IMR-90 (cell line): Measurements from ENCODE around the gene MYD88. TPM values are rescaled to one million over a fixed set of nuclear protein-coding genes. Genes with fewer than 3 reads are reported as not detected.

ENCODE experiments used
- ATAC-seq: fragments of 200-7000 bp; cut with Tn5 transposase; 2 replicates; pipeline ENCODE4 v1.9.1; 2020; ENCODE audit warnings: low read depth, mild to moderate bottlenecking, moderate library complexity
- BruUV-seq: library from RNA; stranded (reverse); fragments of 400-500 nt; replicated peaks from 2 replicates; lab custom pipeline; 2021; lab: Mats Ljungman, UMichigan
- CTCF ChIA-PET: fragments of 300-600 bp; formaldehyde crosslinking; extraction: SDS; loops from one replicate; lab custom pipeline; 2021; ENCODE audit warnings: antibody characterized with exemption; lab: Yijun Ruan, JAX
- POLR2A ChIA-PET: fragments of 300-600 bp; sonication (Branson Sonifier 250); formaldehyde crosslinking; loops from one replicate; lab custom pipeline; 2022; ENCODE audit warnings: antibody characterized with exemption; ENCODE audit not compliant: unreplicated experiment; lab: Charles Lee
- DNase-seq: peaks from one replicate; pipeline ENCODE4 v3.0.0; 2013
- H2AFZ ChIP-seq: replicated peaks from 2 replicates; pipeline ENCODE3; 2013; ENCODE audit warnings: low read length, mild to moderate bottlenecking; ENCODE audit not compliant: poor library complexity
- H2AK5ac ChIP-seq: 2 replicates; pipeline ENCODE4 v1.6.1; 2013; ENCODE audit warnings: low read depth, low read length, inconsistent platforms
- H2AK9ac ChIP-seq: replicated peaks from 2 replicates; pipeline ENCODE3; 2013; ENCODE audit warnings: mild to moderate bottlenecking, low read depth, low read length, moderate library complexity; ENCODE audit not compliant: poor library complexity
- H2BK120ac ChIP-seq: 2 replicates; pipeline ENCODE4 v1.6.1; 2013; ENCODE audit warnings: low read depth, low read length, inconsistent platforms
- H2BK15ac ChIP-seq: 3 replicates; pipeline ENCODE4 v1.6.1; 2013; ENCODE audit warnings: low read depth, low read length, inconsistent platforms
- H2BK20ac ChIP-seq: 2 replicates; pipeline ENCODE4 v1.6.1; 2013; ENCODE audit warnings: low read depth, mild to moderate bottlenecking, inconsistent platforms, low read length, moderate library complexity
- H2BK5ac ChIP-seq: 2 replicates; pipeline ENCODE4 v1.6.1; 2013; ENCODE audit warnings: mild to moderate bottlenecking, low read depth, low read length, inconsistent platforms; ENCODE audit not compliant: poor library complexity, severe bottlenecking
- H3K14ac ChIP-seq: replicated peaks from 2 replicates; pipeline ENCODE4 v1.6.1; 2013; ENCODE audit warnings: low read depth, low read length, inconsistent platforms
- H3K18ac ChIP-seq: 2 replicates; pipeline ENCODE4 v1.6.1; 2013; ENCODE audit warnings: low read depth, low read length, control low read depth
- H3K23ac ChIP-seq: 2 replicates; pipeline ENCODE4 v1.6.1; 2013; ENCODE audit warnings: low read depth, low read length, inconsistent platforms
- H3K27ac ChIP-seq: 2 replicates; pipeline ENCODE4 v1.5.1; 2013; ENCODE audit warnings: mild to moderate bottlenecking, control low read depth, low read length; ENCODE audit not compliant: insufficient read depth
- H3K27me3 ChIP-seq: 2 replicates; pipeline ENCODE4 v1.6.1; 2013; ENCODE audit warnings: low read length; ENCODE audit not compliant: control insufficient read depth, insufficient read depth
- H3K36me3 ChIP-seq: 2 replicates; pipeline ENCODE4 v1.6.1; 2013; ENCODE audit warnings: low read length, mixed read lengths; ENCODE audit not compliant: control insufficient read depth, insufficient read depth
- H3K4ac ChIP-seq: 2 replicates; pipeline ENCODE4 v1.6.1; 2013; ENCODE audit warnings: low read depth, low read length, inconsistent platforms
- H3K4me1 ChIP-seq: 2 replicates; pipeline ENCODE4 v1.6.1; 2013; ENCODE audit warnings: low read length, mixed read lengths; ENCODE audit not compliant: control insufficient read depth, insufficient read depth
- H3K4me2 ChIP-seq: 2 replicates; pipeline ENCODE4 v1.6.1; 2013; ENCODE audit warnings: low read depth, mild to moderate bottlenecking, control low read depth, low read length, moderate library complexity
- H3K4me3 ChIP-seq: 2 replicates; pipeline ENCODE4 v1.5.1; 2013; ENCODE audit warnings: low read depth, mild to moderate bottlenecking, control low read depth, low read length, moderate library complexity; ENCODE audit not compliant: insufficient read depth
- H3K56ac ChIP-seq: 2 replicates; pipeline ENCODE4 v1.6.1; 2013; ENCODE audit warnings: low read length, inconsistent platforms; ENCODE audit not compliant: insufficient read depth; ENCODE audit errors: extremely low read depth
- H3K79me1 ChIP-seq, 2 experiments: 2 replicates each; pipeline ENCODE4 v1.6.1; 2013; ENCODE audit warnings: low read length in 2 of 2, inconsistent platforms in 1 of 2, low read depth in 1 of 2
- H3K9ac ChIP-seq: 2 replicates; pipeline ENCODE4 v1.6.1; 2013; ENCODE audit warnings: low read depth, low read length, control low read depth
- H3K9me1 ChIP-seq: 2 replicates; pipeline ENCODE4 v1.6.1; 2013; ENCODE audit warnings: low read length, inconsistent platforms; ENCODE audit not compliant: insufficient read depth
- H3K9me3 ChIP-seq: 2 replicates; pipeline ENCODE4 v1.6.1; 2013; ENCODE audit warnings: low read length; ENCODE audit not compliant: control insufficient read depth, insufficient read depth
- H4K20me1 ChIP-seq: 2 replicates; pipeline ENCODE4 v1.6.1; 2013; ENCODE audit warnings: low read length, inconsistent platforms; ENCODE audit not compliant: insufficient read depth
- H4K5ac ChIP-seq: 2 replicates; pipeline ENCODE4 v1.6.1; 2013; ENCODE audit warnings: mild to moderate bottlenecking, low read depth, low read length, control low read depth
- H4K8ac ChIP-seq, 2 experiments: 2 replicates each; pipeline ENCODE4 v1.6.1; 2013; ENCODE audit warnings: low read depth in 2 of 2, low read length in 2 of 2, control low read depth in 1 of 2, inconsistent platforms in 1 of 2
- H4K91ac ChIP-seq: 2 replicates; pipeline ENCODE4 v1.6.1; 2013; ENCODE audit warnings: low read depth, low read length, inconsistent platforms; ENCODE audit not compliant: insufficient read depth
- CEBPB ChIP-seq: IDR thresholded peaks from 2 replicates; pipeline ENCODE4 v1.6.1; 2012; ENCODE audit warnings: low read depth, low read length, improper control_type of control experiment
- CHD1 ChIP-seq: IDR thresholded peaks from 2 replicates; pipeline ENCODE4 v1.6.1; 2012; ENCODE audit warnings: low read depth, low read length, improper control_type of control experiment
- CTCF ChIP-seq: conservative IDR thresholded peaks from 2 replicates; pipeline ENCODE4 v1.5.1; 2012; ENCODE audit warnings: mild to moderate bottlenecking, low read depth, low read length, improper control_type of control experiment
- ELK1 ChIP-seq: fragments of 150-350 bp; IDR thresholded peaks from 2 replicates; pipeline ENCODE4 v1.6.1; 2016; ENCODE audit warnings: low read depth, mild to moderate bottlenecking, low read length, moderate library complexity, borderline replicate concordance
- FOS ChIP-seq: fragments of 150-350 bp; IDR thresholded peaks from 2 replicates; pipeline ENCODE4 v1.6.1; 2016; ENCODE audit warnings: low read depth, low read length
- MAFK ChIP-seq: IDR thresholded peaks from 2 replicates; pipeline ENCODE4 v1.6.1; 2012; ENCODE audit warnings: low read depth, low read length, improper control_type of control experiment
- MAZ ChIP-seq: IDR thresholded peaks from 2 replicates; pipeline ENCODE4 v1.6.1; 2012; ENCODE audit warnings: low read depth, mild to moderate bottlenecking, low read length, improper control_type of control experiment, moderate library complexity, borderline replicate concordance
- MXI1 ChIP-seq: IDR thresholded peaks from 2 replicates; pipeline ENCODE4 v1.6.1; 2012; ENCODE audit warnings: low read depth, mild to moderate bottlenecking, low read length, moderate library complexity, borderline replicate concordance
- NFE2L2 ChIP-seq: fragments of 150-350 bp; IDR thresholded peaks from 2 replicates; pipeline ENCODE4 v1.6.1; 2016; ENCODE audit warnings: low read depth, mild to moderate bottlenecking, low read length
- POLR2A ChIP-seq: IDR thresholded peaks from 2 replicates; pipeline ENCODE4 v1.6.1; 2012; ENCODE audit warnings: mild to moderate bottlenecking, low read depth, low read length
- RAD21 ChIP-seq: IDR thresholded peaks from 2 replicates; pipeline ENCODE4 v1.6.1; 2012; ENCODE audit warnings: low read length, improper control_type of control experiment
- RCOR1 ChIP-seq: IDR thresholded peaks from 2 replicates; pipeline ENCODE4 v1.6.1; 2012; ENCODE audit warnings: mild to moderate bottlenecking, low read length, improper control_type of control experiment; ENCODE audit not compliant: insufficient replicate concordance
- RFX5 ChIP-seq: IDR thresholded peaks from 2 replicates; pipeline ENCODE4 v1.8.0; 2012; ENCODE audit warnings: low read depth, mild to moderate bottlenecking, low read length, moderate library complexity
- SMC3 ChIP-seq: fragments of 150-350 bp; IDR thresholded peaks from 2 replicates; pipeline ENCODE4 v1.6.1; 2016; ENCODE audit warnings: low read depth, mild to moderate bottlenecking, antibody characterized with exemption, low read length, moderate library complexity
- USF2 ChIP-seq: fragments of 150-350 bp; IDR thresholded peaks from 2 replicates; pipeline ENCODE4 v1.6.1; 2017; ENCODE audit warnings: mild to moderate bottlenecking, antibody characterized with exemption, low read length, low read depth
- WGBS, 2 experiments: methylation state at CpG; one replicate each; pipeline versions ENCODE4 v1.1.5 to v1.1.7; 2013; ENCODE audit warnings: missing lambda C conversion rate in 2 of 2; ENCODE audit not compliant: insufficient read length in 1 of 2; ENCODE audit errors: extremely low coverage in 2 of 2; 5-methylcytosine and 5-hydroxymethylcytosine counted together
- dilution Hi-C: fragments of 300-500 bp; cut with HindIII; formaldehyde crosslinking; loops from one replicate; pipeline ENCODE4 v1.14.3; 2018; ENCODE audit warnings: low sequenced_read_pairs; ENCODE audit not compliant: unreplicated experiment
- in situ Hi-C: fragments of 300-500 bp; cut with MboI; formaldehyde crosslinking; loops from 3 replicates; pipeline ENCODE4 v1.14.3; 2019; ENCODE audit warnings: low sequenced_read_pairs, inconsistent platforms, mixed read lengths
- intact Hi-C: fragments of 100-400 bp; cut with micrococcal nuclease; formaldehyde crosslinking; loops from 2 replicates; pipeline ENCODE4 v1.10.0; 2022
- polyA plus RNA-seq, 3 experiments: library from polyadenylated mRNA; depleted of rRNA; stranded (reverse); fragments of >200 nt; gene quantifications; 2 replicates each; pipeline ENCODE4 v1.2.3, GENCODE V29; 2012; ENCODE audit warnings: low replicate concordance in 1 of 3
- total RNA-seq: library from RNA; depleted of rRNA; stranded (reverse); fragments of >200 nt; gene quantifications from 2 replicates; pipeline ENCODE4 v1.2.3, GENCODE V29; 2012

The MYD88 gene
- total and polyA plus RNA-seq, 2 of the 4 experiments (the other 2 are of a cell fraction): 9.3 to 39.8 TPM

- no peak for DNase-seq
- intact Hi-C loops (no loop called here), dilution Hi-C loops (no loop called here), in situ Hi-C loops (no loop called here)
- Histone ChIP-seq H2BK20ac (no peak overlapping the region), H2BK120ac (no peak overlapping the region), H2BK5ac (no peak overlapping the region), H3K18ac (no peak overlapping the region), H3K9me1 (no peaks in the 10 kb centered on the region), H3K56ac (no peak overlapping the region), H2AFZ (no peak overlapping the region), H4K20me1 (no peaks in the 10 kb centered on the region), H4K8ac (no peak overlapping the region), H3K4me1 (no peaks in the 10 kb centered on the region), H4K91ac (no peak overlapping the region), H2BK15ac (no peak overlapping the region), H3K23ac (no peak overlapping the region), H2AK5ac (no peak overlapping the region), H2AK9ac (no peak overlapping the region), H3K14ac (no peak overlapping the region), H3K4ac (no peak overlapping the region), H3K79me1 (no peaks in the 10 kb centered on the region), H3K9me3 (no peaks in the 10 kb centered on the region), H3K27ac (no peak overlapping the region), H3K4me3 (no peak overlapping the region), H3K27me3 (no peaks in the 10 kb centered on the region), H3K9ac (no peak overlapping the region), H3K4me2 (no peak overlapping the region), H4K5ac (no peak overlapping the region), H3K36me3 (no peaks in the 10 kb centered on the region)
- TF ChIP-seq POLR2A: no peak
- TF ChIP-seq MAZ: no peak
- no peak for TF ChIP-seq MXI1
- no peak for TF ChIP-seq SMC3
- TF ChIP-seq CTCF: no peak
- TF ChIP-seq ELK1: no peak
- TF ChIP-seq CHD1: no peak
- no peak for TF ChIP-seq CEBPB
- no peak for TF ChIP-seq RCOR1
- no peak for TF ChIP-seq RAD21
- no peak for TF ChIP-seq USF2
- TF ChIP-seq RFX5: no peak
- TF ChIP-seq NFE2L2: no peak
- no peak for TF ChIP-seq FOS
- TF ChIP-seq MAFK: no peak
- POLR2A ChIA-PET: interaction anchor here (0.5 to 1.0 kb wide), 2 partner anchors 20 to 221 kb away, joined by 3 to 6 read pairs; partner anchors contain the start of gene ACAA1
- ATAC-seq: no peak
- no TSS peak for BruUV-seq
- 57% methylated on average over 1 of the region's 3 CpGs; no CpG with 5 or more reads in 1 of the 2 experiments for WGBS, 2 experiments
- CTCF ChIA-PET: no interaction called here
These were observed 19.1 kb downstream of the MYD88 start for GRCh38 chr3:38157595-38157994.
